ENCODE results near the gene PSMD10.

PSMD10 gene

DNA sequence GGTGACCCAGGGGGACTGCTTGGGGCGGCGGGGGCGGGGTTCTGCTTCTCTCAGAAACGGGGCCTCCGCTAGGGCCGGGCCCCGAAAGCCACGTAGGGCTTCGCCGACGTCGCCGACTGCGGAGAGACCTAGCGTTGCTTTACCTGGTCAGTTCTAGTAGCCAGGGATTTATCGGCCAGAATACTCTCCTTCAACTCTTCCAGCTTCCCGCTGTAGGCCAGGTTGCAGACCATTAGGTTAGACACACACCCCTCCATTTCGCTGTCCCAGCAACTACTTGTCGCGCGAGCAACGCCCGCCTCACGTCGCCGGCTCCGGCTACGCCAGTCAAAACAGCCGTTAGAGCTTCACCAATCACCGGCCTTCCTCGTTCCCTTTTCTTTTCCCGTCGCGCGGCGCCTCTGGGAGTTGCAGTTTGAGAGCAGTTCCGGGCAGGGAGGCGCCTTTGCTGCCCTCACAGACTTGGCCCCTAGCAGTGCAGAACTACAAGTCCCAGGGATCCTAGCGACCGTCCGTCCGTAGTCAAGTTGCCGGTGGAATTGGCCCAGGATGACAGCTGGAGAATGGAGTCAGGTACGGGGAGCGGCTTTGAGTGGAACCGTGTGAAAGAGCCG, at the start of gene PSMD10, which contains the start of gene ATG4A (continued):
- TF ChIP-seq KLF10 (tag by site-specific recombination; IDR thresholded peaks at IDR 0.05) (peak; percentile 49; the same call in 1 of the 2 replicates), EGR2 (tag by site-specific recombination; IDR thresholded peaks at IDR 0.05; ENCODE audit: low read depth) (no peak), ZNF530 (tag by site-specific recombination; IDR thresholded peaks at IDR 0.05; ENCODE audit: low read depth) (no peak), ZNF777 (tag by site-specific recombination; IDR thresholded peaks at IDR 0.05; ENCODE audit: borderline replicate concordance) (no peak), ZNF155 (tag by site-specific recombination; IDR thresholded peaks at IDR 0.05) (no peak), ZBTB48 (tag by site-specific recombination; IDR thresholded peaks at IDR 0.05) (peak; percentile 87), ZNF776 (tag by site-specific recombination; IDR thresholded peaks at IDR 0.05; ENCODE audit: borderline replicate concordance) (no peak), SP3 (tag by site-specific recombination; IDR thresholded peaks at IDR 0.05) (peak; percentile 77; the same call in 1 of the 2 replicates), ZNF514 (tag by site-specific recombination; IDR thresholded peaks at IDR 0.05) (no peak), ZFP69B (tag by site-specific recombination; IDR thresholded peaks at IDR 0.05) (no peak), ZNF404 (tag by site-specific recombination; IDR thresholded peaks at IDR 0.05) (no peak), ZNF202 (tag by site-specific recombination; IDR thresholded peaks at IDR 0.05; ENCODE audit: borderline replicate concordance) (no peak), BCL11B (tag by site-specific recombination; IDR thresholded peaks at IDR 0.05; ENCODE audit: low read depth) (no peak), ZSCAN30 (tag by site-specific recombination; IDR thresholded peaks at IDR 0.05) (no peak), ZNF169 (tag by site-specific recombination; IDR thresholded peaks at IDR 0.05) (no peak), ZNF133 (tag by site-specific recombination; IDR thresholded peaks at IDR 0.05) (no peak), ZNF266 (tag by site-specific recombination; IDR thresholded peaks at IDR 0.05; ENCODE audit: low read depth) (no peak)
- TF ChIP-seq, protein P1, sequence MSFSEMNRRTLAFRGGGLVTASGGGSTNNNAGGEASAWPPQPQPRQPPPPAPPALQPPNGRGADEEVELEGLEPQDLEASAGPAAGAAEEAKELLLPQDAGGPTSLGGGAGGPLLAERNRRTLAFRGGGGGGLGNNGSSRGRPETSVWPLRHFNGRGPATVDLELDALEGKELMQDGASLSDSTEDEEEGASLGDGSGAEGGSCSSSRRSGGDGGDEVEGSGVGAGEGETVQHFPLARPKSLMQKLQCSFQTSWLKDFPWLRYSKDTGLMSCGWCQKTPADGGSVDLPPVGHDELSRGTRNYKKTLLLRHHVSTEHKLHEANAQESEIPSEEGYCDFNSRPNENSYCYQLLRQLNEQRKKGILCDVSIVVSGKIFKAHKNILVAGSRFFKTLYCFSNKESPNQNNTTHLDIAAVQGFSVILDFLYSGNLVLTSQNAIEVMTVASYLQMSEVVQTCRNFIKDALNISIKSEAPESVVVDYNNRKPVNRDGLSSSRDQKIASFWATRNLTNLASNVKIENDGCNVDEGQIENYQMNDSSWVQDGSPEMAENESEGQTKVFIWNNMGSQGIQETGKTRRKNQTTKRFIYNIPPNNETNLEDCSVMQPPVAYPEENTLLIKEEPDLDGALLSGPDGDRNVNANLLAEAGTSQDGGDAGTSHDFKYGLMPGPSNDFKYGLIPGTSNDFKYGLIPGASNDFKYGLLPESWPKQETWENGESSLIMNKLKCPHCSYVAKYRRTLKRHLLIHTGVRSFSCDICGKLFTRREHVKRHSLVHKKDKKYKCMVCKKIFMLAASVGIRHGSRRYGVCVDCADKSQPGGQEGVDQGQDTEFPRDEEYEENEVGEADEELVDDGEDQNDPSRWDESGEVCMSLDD (tag by site-specific recombination; IDR thresholded peaks at IDR 0.05) = no peak
- TF ChIP-seq, protein P2, sequence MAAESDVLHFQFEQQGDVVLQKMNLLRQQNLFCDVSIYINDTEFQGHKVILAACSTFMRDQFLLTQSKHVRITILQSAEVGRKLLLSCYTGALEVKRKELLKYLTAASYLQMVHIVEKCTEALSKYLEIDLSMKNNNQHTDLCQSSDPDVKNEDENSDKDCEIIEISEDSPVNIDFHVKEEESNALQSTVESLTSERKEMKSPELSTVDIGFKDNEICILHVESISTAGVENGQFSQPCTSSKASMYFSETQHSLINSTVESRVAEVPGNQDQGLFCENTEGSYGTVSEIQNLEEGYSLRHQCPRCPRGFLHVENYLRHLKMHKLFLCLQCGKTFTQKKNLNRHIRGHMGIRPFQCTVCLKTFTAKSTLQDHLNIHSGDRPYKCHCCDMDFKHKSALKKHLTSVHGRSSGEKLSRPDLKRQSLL (tag by site-specific recombination; IDR thresholded peaks at IDR 0.05) = no peak
- TF ChIP-seq, protein P3, sequence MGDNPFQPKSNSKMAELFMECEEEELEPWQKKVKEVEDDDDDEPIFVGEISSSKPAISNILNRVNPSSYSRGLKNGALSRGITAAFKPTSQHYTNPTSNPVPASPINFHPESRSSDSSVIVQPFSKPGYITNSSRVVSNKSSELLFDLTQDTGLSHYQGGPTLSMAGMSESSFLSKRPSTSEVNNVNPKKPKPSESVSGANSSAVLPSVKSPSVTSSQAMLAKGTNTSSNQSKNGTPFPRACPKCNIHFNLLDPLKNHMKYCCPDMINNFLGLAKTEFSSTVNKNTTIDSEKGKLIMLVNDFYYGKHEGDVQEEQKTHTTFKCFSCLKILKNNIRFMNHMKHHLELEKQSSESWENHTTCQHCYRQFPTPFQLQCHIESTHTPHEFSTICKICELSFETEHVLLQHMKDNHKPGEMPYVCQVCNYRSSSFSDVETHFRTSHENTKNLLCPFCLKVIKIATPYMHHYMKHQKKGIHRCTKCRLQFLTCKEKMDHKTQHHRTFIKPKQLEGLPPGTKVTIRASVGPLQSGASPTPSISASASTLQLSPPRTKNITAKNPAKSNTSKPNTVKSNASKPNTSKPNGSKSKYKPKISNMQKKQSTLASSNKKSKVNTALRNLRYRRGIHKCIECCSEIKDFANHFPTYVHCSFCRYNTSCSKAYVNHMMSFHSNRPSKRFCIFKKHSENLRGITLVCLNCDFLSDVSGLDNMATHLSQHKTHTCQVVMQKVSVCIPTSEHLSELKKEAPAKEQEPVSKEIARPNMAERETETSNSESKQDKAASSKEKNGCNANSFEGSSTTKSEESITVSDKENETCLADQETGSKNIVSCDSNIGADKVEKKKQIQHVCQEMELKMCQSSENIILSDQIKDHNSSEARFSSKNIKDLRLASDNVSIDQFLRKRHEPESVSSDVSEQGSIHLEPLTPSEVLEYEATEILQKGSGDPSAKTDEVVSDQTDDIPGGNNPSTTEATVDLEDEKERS (tag by site-specific recombination; IDR thresholded peaks at IDR 0.05) = no peak
- TF ChIP-seq, protein P4, sequence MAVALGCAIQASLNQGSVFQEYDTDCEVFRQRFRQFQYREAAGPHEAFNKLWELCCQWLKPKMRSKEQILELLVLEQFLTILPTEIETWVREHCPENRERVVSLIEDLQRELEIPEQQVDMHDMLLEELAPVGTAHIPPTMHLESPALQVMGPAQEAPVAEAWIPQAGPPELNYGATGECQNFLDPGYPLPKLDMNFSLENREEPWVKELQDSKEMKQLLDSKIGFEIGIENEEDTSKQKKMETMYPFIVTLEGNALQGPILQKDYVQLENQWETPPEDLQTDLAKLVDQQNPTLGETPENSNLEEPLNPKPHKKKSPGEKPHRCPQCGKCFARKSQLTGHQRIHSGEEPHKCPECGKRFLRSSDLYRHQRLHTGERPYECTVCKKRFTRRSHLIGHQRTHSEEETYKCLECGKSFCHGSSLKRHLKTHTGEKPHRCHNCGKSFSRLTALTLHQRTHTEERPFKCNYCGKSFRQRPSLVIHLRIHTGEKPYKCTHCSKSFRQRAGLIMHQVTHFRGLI (tag by site-specific recombination; IDR thresholded peaks at IDR 0.05) = no peak
- TF ChIP-seq, protein P5, sequence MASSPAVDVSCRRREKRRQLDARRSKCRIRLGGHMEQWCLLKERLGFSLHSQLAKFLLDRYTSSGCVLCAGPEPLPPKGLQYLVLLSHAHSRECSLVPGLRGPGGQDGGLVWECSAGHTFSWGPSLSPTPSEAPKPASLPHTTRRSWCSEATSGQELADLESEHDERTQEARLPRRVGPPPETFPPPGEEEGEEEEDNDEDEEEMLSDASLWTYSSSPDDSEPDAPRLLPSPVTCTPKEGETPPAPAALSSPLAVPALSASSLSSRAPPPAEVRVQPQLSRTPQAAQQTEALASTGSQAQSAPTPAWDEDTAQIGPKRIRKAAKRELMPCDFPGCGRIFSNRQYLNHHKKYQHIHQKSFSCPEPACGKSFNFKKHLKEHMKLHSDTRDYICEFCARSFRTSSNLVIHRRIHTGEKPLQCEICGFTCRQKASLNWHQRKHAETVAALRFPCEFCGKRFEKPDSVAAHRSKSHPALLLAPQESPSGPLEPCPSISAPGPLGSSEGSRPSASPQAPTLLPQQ (tag by site-specific recombination; IDR thresholded peaks at IDR 0.05) = no peak; the same call in 1 of the 2 replicates

All from HEK293 (cell line).